GM19328 (cell line): ENCODE results near the gene HDAC7.

Source experiments
- ATAC-seq: cut with Tn5 transposase; IDR thresholded peaks from one replicate; pipeline ENCODE4 v1.9.1; 2021; ENCODE audit warnings: mild to moderate bottlenecking, moderate library complexity; ENCODE audit not compliant: unreplicated experiment

The HDAC7 gene

GRCh38 chr12:47797441-47797840 is 22.3 kb downstream of the HDAC7 start:
- no peak for ATAC-seq

DNA sequence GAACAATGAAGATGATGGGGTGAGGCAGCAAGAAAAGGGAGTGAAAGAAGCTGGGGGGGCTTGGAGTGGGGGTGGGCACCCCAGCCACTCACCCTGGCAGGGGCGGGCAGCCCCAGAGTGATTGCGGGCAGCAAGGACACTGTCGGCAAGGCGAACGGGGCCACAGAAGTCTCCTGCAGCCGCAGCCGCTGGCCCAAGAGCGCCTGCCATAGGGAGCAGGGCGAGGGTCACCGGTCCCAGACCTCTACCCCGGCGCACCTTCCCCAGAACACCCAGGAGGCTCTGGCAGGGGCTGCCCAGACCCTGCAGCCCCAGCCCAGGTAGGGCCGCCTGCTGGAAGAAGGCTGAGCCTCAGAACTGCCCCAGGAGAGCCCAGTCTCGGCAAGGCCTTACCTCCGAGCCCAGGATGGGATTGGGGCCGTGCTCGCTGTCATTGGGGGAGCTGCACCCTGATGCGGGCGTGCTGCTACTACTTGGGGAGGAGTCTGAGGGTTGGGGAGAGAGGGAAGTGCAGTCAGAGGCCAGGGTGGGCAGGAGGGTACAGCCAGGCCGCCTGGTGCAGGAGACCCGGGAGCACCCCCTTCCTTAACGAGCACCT is 23.8 kb downstream of the HDAC7 start:
- ATAC-seq = no peak

DNA sequence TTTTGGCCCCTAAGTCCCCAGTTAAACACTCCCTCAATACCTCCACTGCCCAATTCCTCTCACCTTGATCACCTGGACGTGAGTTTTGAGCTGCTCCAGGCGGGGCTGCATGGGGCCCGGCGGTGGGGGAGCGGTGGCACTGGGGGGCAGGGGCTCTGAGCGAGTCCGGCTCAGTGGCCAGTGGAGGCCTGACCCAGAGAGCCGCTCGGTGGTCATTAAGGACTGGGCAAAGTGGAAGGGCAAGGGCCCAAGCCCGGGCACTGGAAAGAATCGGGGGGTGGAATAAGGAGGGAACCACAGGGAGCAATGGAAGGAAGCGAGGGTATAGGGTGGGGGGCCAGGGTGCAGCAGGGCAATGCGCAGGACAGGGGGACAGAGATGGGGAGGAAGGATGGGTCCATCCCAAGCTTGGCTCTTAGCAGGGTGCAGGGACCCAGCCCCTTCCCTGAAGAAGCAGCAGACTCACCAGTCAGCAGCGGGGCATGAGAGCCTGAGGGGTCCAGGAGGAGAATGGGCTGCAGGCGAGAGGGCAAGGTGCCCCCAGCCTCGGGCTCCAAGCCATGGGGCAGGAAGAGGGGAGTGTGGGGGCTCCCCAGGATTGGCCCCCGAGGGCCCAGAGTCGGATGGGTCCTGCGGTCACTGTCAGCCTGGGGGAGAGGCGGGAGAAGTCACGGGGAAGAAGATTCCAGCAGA is 24.4 kb downstream of the HDAC7 start:
- ATAC-seq = no peak

DNA sequence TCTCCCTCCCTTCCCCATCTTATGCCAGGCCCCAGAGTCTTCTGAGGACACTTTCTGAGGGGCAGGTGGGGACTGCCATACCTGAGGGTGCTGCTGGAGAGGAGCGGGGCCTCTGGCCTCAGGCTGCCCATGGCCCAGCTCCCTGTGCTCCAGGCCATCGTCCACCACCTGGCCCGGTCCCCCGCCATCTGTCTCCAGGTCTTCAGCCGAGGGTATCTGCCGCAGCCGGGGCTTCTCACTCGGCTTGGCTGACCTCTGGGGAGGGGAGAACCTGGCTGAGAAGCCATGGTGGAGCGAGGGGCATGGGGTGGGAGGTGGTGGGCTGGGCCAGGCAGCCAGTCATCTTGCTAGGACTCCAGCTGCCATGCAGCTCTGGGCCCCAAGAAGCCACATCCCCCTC is 25.0 kb downstream of the HDAC7 start:
- no peak for ATAC-seq

GRCh38 chr12:47793015-47793681 is 26.6 kb downstream of the HDAC7 start:
- no peak for ATAC-seq

- ATAC-seq = no peak
Observed at GRCh38 chr12:47791874-47792273, 27.8 kb downstream of the HDAC7 start.

DNA sequence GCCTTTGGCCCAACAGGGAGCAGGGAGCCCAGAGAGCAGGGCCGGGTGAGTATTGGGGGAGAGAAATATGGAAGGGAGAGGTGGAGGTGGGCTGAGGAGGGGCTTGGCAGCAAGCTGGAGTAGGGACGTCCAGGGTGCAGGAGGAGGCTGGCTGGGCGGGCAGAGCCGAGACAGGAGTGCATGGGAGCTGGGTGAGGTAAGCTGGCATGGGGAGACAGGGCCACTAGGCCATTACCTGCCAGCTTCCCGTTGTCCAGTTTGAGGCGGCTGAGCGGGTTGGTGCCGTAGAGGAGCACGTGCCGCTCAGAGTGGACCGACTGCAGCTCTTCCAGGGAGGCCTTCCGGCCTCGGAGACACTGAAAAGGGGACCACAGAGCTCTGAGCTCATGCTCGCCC is 28.4 kb downstream of the HDAC7 start:
- ATAC-seq = no peak

DNA sequence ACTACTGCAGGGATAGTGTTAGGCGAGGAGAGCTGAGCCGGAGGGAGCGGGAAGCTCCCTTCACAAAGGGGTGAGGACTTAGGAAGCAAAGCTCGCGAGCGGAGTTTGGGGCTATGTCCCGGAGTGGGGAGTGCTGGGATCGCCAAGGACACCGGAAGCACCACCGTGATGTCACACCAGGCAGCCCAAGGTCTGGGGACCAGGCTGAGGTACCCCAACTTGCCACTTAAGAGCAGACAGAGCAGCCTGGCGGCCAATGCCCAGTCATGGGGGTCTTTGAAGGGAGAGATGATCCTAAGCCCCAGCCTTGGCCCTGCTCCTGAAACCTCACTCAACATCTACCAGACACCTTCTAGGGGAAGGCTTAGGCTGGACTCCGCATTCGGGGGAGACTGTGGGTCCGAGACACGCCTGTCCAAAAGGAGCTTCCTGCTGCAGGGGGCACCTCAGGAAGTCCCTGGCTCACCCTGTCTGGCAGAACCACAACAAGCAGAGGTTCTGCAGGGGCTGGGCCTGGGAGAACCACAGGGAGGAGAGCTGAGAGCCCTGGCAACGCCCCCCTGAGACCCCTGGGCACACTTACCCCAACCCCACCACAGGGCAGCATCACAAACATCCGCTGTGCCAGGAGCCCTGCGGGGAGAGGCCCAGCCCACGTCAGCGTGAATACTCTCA is 28.9 kb downstream of the HDAC7 start:
- ATAC-seq = no peak

DNA sequence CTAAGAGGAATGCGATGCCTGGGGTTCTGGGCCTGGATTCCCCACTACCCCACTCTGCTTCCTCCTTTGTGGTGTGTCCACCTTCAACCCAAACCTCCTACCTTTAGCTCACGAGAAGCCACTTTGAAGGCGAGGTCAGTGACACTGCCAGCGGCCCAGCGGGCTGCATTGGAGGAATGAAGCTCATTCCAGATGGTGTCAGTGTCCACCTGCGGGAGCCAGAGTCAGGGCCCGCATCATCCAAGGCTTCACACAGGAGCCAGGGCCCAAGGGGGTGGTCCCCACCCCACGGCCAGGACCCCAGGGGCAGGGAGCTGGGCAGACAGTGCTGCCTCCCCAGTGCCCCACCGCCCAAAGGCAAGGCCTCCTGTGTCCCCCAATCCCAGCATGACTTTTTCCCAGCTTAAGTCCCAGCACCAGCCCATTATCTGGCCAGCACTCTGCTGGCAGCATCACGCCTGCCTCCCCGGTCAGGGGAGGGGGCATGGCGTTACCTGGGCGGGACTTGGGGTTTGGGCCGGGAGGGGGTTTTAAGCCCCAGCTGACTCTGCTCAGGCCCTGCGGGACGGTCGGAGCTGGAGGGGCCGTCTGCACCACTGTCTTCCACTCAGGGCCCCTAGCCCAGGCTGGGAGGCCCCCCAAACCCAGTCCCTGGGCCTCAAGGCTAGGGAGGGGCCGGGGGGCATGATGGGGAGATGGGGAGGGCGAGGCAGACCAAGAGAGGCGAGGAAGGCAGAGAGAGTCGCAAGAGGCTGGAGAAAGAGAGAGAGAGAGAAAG is 29.8 kb downstream of the HDAC7 start:
- no peak for ATAC-seq

DNA sequence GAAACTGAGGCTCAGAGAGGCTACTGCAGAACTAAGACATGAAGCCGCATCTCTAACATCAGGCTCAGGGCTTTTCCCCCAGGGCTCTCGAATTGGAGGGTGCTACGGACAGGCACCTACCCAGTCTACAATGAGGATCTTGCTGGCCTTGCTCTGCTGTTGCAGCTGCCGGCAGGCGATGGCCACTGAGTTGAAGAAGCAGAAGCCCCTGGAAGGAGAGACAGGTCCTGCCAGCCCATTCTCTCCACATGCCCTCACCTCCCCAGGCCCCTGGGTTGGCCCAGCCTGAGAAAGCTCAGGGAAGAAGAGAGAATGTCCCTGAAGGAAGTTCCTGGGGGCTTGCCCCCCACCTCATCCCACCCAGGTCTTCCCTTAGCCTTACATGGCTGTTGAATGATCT is 30.6 kb downstream of the HDAC7 start:
- no peak for ATAC-seq

GRCh38 chr12:47787596-47788319 is 31.9 kb downstream of the HDAC7 start:
- ATAC-seq = no peak

DNA sequence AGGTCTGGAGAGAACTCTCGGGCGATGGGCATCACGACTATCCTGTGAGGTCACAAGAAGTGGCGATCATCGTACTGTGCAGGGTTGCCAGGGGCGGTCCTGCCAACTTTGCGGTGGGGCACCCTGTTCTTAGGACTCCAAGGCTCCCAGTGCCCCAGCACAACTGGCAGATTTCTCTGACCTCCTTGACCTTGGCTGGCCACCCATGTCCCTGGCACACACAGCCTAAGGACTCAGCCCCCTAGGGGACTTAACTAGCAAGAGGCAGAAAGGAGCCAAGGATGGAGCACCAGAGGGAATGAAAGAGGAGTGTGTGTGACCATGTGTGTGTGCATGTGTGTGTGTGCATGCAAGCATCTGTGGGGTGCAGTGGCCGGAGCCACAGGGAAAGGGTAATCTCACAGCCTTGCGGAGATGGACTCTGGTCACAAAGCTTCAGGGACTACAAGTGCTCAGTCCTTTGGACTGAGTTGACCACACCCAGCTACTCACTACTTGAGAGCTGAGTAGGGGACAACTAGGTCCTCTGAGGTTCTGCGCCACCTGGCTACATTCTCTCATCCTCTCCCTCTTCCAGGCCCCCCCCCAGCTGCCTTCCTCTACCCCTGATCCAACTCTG is 32.9 kb downstream of the HDAC7 start:
- no peak for ATAC-seq

- no peak for ATAC-seq
Observed at GRCh38 chr12:47785887-47786661, 33.6 kb downstream of the HDAC7 start.

DNA sequence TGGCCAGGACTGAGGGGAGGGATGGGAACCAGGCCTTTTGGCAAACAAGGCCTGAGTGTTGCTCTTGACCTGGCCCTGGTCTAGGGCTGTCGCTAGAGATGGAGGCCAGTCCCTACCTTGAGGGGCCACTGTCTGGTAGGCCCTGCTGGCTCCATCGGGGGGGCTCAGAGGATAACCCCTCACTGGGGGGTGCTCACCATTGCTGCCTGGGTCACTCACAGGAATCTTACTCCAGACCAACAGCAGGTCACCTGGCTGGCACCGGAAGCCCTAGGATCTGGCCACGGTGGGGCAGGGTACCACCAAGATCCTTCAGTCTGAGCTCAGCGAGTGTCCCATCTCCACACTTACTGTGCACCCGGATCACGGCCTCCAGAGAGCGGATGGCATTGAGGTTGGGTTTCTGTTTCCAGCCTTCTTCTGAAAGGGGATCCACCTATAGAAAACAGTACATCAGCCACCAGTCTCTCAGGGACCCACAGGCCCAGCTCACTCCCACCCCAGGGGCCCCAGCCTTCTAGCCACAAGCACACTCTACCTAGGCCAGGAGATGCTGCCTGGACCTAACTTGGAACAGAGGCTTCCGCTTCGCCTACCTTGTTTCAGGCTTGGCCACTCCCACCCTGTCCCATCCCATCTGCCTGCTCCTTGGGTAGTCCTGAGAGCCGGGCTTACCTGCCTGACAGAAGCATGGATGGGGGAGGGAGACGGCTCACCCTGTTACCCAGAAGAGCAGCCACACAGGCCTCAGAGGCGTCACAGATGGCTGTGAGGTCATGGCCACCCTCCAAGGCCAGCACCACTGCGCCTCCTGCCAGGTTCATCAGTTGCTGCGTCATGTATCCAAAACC is 34.4 kb downstream of the HDAC7 start:
- no peak for ATAC-seq

- no peak for ATAC-seq
Observed at GRCh38 chr12:47783821-47784819, 35.6 kb downstream of the HDAC7 start.

DNA sequence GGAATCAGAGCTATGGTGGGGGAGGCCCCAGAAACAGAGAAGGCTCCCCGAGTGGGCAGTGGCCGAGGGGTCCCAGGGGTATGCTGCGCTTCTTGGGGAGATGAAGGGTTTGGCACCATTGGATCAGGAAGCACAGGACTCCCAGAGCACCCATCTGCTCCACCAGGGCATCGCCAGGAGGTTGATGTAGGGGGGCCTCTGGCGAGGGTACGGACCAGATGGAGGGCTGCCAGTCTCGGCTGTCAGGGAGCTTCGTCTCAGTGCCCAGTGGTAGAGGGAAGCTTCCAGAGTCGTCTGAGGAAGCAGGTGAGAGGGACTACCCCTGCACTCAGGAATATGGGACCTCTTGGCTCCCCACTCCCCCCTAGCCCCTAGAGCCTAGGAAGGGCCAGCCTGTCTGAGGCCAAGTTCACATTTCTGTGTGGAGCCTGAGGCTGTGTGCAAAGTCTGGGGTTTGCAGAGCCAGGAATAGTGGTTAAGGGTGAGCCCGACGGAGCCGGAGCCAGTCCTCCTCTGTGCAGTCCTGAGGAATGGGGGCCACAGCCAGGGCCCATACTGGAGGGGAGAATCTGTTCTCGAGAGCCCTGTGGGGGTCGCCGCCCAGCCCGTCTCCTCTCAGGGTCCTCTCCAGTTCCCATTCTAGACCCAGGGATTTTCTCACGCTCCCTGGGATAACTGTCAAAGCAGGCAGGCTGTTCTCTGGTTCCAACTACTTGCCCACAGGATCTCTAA is 36.5 kb downstream of the HDAC7 start:
- no peak for ATAC-seq
